ENCODE data around the gene UBE2O.

UBE2O gene

GRCh38 chr17:76369379-76369778 is 83.6 kb downstream of the UBE2O start:
- H3K4me1 ChIP-seq (ENCODE audit: low read length): peaks cover 8% of the 10 kb centered on the region
- no peak overlapping the region for H3K4me2 ChIP-seq (ENCODE audit: low read length)
- TF ChIP-seq EZH2phosphoT487 (IDR thresholded peaks at IDR 0.05; ENCODE audit: low read depth) (no peak), CTCF (IDR thresholded peaks at IDR 0.05; ENCODE audit: low read depth, low read length) (no peak)
- no peaks in the 10 kb centered on the region for H3K36me3 ChIP-seq (replicated peaks; ENCODE audit: low read depth, low read length)
- H2AFZ ChIP-seq (ENCODE audit: low read depth, low read length): no peak overlapping the region
- no peak overlapping the region for H3K4me3 ChIP-seq (ENCODE audit: low read length)
- H4K20me1 ChIP-seq (ENCODE audit: insufficient read depth, low read length): no peaks in the 10 kb centered on the region
- no peaks in the 10 kb centered on the region for H3K9me3 ChIP-seq (ENCODE audit: insufficient read depth, low read length)
- H3K27me3 ChIP-seq (ENCODE audit: low read depth, low read length): no peaks in the 10 kb centered on the region
- no peak overlapping the region for H3K27ac ChIP-seq (ENCODE audit: low read length)
- no peak overlapping the region for H3K9ac ChIP-seq (ENCODE audit: low read length)
- H3K79me2 ChIP-seq (ENCODE audit: low read length): no peaks in the 10 kb centered on the region

GRCh38 chr17:76368545-76368944 is 84.4 kb downstream of the UBE2O start:
- Histone ChIP-seq H3K36me3 (replicated peaks; ENCODE audit: low read depth, low read length) (no peaks in the 10 kb centered on the region), H2AFZ (ENCODE audit: low read depth, low read length) (peak overlapping the region; percentile 1; the same call in 1 of the 2 replicates), H4K20me1 (ENCODE audit: insufficient read depth, low read length) (no peaks in the 10 kb centered on the region), H3K4me3 (ENCODE audit: low read length) (no peak overlapping the region), H3K9me3 (ENCODE audit: insufficient read depth, low read length) (no peaks in the 10 kb centered on the region), H3K27me3 (ENCODE audit: low read depth, low read length) (no peaks in the 10 kb centered on the region), H3K4me1 (ENCODE audit: low read length) (peaks cover 8% of the 10 kb centered on the region), H3K79me2 (ENCODE audit: low read length) (no peaks in the 10 kb centered on the region), H3K9ac (ENCODE audit: low read length) (no peak overlapping the region), H3K27ac (ENCODE audit: low read length) (no peak overlapping the region), H3K4me2 (ENCODE audit: low read length) (no peak overlapping the region)
- TF ChIP-seq CTCF (IDR thresholded peaks at IDR 0.05; ENCODE audit: low read depth, low read length) (no peak), EZH2phosphoT487 (IDR thresholded peaks at IDR 0.05; ENCODE audit: low read depth) (no peak)

GRCh38 chr17:76367642-76368041 is 85.3 kb downstream of the UBE2O start:
- Histone ChIP-seq H3K4me1 (ENCODE audit: low read length) (peaks cover 8% of the 10 kb centered on the region), H3K4me3 (ENCODE audit: low read length) (no peak overlapping the region), H3K9ac (ENCODE audit: low read length) (no peak overlapping the region), H3K9me3 (ENCODE audit: insufficient read depth, low read length) (no peaks in the 10 kb centered on the region), H3K4me2 (ENCODE audit: low read length) (no peak overlapping the region), H3K79me2 (ENCODE audit: low read length) (no peaks in the 10 kb centered on the region), H4K20me1 (ENCODE audit: insufficient read depth, low read length) (no peaks in the 10 kb centered on the region), H3K36me3 (replicated peaks; ENCODE audit: low read depth, low read length) (no peaks in the 10 kb centered on the region), H3K27me3 (ENCODE audit: low read depth, low read length) (no peaks in the 10 kb centered on the region), H2AFZ (ENCODE audit: low read depth, low read length) (no peak overlapping the region), H3K27ac (ENCODE audit: low read length) (no peak overlapping the region)
- TF ChIP-seq CTCF (IDR thresholded peaks at IDR 0.05; ENCODE audit: low read depth, low read length): no peak
- no peak for TF ChIP-seq EZH2phosphoT487 (IDR thresholded peaks at IDR 0.05; ENCODE audit: low read depth)

- H3K79me2 ChIP-seq (ENCODE audit: low read length): no peaks in the 10 kb centered on the region
- no peaks in the 10 kb centered on the region for H3K27me3 ChIP-seq (ENCODE audit: low read depth, low read length)
- H2AFZ ChIP-seq (ENCODE audit: low read depth, low read length): no peak overlapping the region
- no peak overlapping the region for H3K4me3 ChIP-seq (ENCODE audit: low read length)
- no peak overlapping the region for H3K9ac ChIP-seq (ENCODE audit: low read length)
- H4K20me1 ChIP-seq (ENCODE audit: insufficient read depth, low read length): no peaks in the 10 kb centered on the region
- no peak for TF ChIP-seq EZH2phosphoT487 (IDR thresholded peaks at IDR 0.05; ENCODE audit: low read depth)
- TF ChIP-seq CTCF (IDR thresholded peaks at IDR 0.05; ENCODE audit: low read depth, low read length): no peak
- no peaks in the 10 kb centered on the region for H3K36me3 ChIP-seq (replicated peaks; ENCODE audit: low read depth, low read length)
- no peak overlapping the region for H3K4me2 ChIP-seq (ENCODE audit: low read length)
- no peak overlapping the region for H3K27ac ChIP-seq (ENCODE audit: low read length)
- H3K9me3 ChIP-seq (ENCODE audit: insufficient read depth, low read length): no peaks in the 10 kb centered on the region
- H3K4me1 ChIP-seq (ENCODE audit: low read length): 0 out of 2 replicates have a peak, but pooled peaks cover 3% of the 10 kb centered on the region
These were observed 86.7 kb downstream of the UBE2O start for GRCh38 chr17:76366247-76366646.
